Measurements from ENCODE around the gene PLXND1. TPM values are rescaled to one million over a fixed set of nuclear protein-coding genes. Genes with fewer than 3 reads are reported as not detected.
"Not testable (repeated sequence)": the region's sequence is repeated elsewhere in the genome, so short reads cannot be mapped to it uniquely, and the experiment has no call there.

PLXND1 gene
- total RNA-seq, 1 donor from 2014 or later: 108 TPM

DNA sequence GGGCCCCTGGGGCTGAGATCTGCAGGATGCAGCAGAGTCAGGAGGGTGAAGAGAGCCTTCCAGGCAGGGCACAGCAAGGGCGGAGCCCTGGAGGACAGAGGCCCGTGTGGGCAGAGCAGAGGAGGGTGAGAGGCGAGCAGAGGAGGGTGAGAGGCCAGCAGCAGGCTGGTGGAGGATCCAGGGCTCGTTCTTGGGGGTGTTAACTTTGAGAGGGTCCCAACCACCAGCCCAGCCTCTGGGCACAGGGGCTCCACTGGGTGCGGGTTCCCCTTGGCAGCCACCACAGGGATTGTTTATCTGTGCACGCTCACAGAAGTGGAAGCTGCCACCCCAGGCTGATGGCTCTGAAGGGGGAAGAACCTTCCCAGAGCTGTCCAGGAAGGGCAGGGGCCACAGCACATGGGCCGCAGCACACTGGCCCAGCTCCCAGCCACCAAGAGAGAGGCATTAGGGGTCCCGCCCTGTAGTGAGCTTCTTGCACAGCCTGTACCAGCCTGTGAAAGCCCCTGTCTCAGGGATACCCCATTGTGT, 9.3 kb upstream of the PLXND1 start:
- no peak for DNase-seq (ENCODE audit: low spot score)

GRCh38 chr3:129614927-129615363, 8.5 kb upstream of the PLXND1 start:
- no peak for DNase-seq (ENCODE audit: low spot score)

DNA sequence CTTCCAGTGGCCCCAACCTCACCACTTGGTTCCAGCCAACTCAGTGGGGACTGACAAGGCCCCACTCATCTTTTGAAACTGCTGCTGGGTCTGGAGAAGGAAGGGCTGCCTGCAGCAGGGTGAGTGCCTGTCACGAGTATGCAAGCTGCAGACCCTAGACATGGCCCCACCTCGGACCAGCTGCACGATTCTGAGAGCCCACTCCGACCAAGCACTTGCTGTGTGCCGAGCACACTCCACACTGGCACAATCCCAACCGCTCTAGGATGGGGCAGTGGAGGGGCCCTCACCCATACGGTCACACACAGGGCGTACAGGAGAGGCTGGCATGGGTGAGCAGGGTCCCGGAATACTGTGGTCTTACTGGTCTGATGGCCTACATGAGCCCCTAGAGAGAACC, 8.0 kb upstream of the PLXND1 start:
- DNase-seq (ENCODE audit: low spot score): no peak

- no peak for DNase-seq (ENCODE audit: low spot score)
Measured at GRCh38 chr3:129613367-129613740, 6.9 kb upstream of the PLXND1 start.

GRCh38 chr3:129612534-129613366, 6.3 kb upstream of the PLXND1 start:
- DNase-seq (ENCODE audit: low spot score): no peak

DNA sequence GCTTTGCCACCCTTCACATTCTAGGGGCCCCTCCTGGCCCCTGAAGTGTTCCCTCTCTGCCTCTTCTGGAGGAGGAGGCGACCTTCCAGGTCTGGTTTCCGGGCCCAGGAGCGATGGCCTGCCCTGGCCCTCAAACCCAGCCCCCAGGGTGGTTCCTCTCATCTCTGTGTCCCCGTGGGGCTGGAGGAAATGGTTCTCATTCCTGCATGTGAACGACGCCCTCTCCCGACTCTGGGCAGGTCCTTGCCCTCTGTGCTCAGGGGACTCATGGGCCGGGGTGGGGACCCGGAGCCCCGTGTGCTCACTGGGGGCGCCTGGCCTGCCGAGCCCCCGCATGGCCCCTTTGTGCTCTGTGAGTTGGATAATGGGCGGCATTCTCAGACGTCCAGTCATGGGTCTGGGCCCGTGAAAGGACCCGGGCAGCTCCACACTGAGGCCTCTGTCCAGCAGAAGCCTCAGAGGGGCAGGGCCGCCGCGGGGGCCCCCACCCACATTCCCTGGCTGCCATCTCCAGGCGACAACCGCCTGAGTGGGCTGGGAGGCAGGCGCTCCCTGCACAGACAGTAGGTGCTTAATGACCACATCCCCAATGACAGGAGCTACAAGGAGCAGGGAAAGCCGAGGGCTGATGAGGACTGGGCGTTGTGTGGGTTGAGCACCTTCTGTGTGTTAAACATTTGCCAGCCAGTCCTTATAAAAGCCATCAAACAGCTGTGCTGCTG, 5.5 kb upstream of the PLXND1 start:
- peak; percentile 70 for DNase-seq (ENCODE audit: low spot score)

DNA sequence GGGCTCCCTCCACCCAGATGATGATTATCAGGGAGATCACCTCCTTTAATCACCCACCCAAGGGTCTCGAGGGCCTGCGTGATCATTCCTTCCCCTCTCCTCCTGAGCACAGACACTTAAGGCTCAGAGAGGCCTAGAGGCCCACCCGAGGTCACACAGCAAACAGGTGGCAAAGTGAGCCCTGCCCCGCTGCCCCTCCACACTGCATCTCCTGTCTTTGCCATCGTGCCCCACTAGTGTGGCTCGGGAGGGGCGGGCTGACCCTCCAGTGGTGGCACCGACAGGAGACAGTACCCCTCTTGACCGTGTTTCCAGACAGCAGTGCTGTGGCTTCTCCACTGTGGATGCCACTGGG, 4.9 kb upstream of the PLXND1 start:
- DNase-seq (ENCODE audit: low spot score): no peak

- not testable (repeated sequence) for DNase-seq (ENCODE audit: low spot score)
Measured at GRCh38 chr3:129610794-129611445, 4.4 kb upstream of the PLXND1 start.

GRCh38 chr3:129610276-129610675, 3.8 kb upstream of the PLXND1 start:
- no peak for DNase-seq (ENCODE audit: low spot score)

DNA sequence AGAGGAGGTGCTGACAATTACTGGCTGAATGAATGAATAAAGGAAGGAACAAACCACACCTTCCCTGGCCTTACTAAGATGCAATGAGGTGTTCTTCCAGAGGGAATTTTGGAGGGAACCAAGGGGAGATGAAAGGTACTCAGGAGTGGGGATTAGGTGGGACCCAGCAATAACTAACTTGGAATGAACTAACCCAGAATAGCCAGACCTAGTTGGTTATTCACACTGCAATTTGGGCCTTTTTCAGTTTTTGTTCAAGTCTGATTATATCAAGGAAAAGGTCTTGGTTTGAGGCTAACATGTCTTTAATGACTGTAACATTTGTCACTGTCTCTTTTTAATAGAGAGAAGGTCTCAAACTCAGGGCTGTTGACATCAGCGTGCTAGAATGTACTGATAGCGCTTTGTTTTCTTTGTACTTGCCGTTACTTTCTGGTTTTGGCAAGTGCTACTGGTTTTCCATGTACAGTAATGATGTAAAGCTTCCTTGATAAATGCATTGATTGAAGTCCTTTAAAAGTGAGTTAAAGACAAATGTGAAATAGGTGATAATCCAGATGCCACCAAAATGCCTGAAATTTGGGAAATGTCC, 3.2 kb upstream of the PLXND1 start:
- DNase-seq (ENCODE audit: low spot score): no peak

- no peak for DNase-seq (ENCODE audit: low spot score)
Measured at GRCh38 chr3:129608936-129609590, 2.6 kb upstream of the PLXND1 start.

DNA sequence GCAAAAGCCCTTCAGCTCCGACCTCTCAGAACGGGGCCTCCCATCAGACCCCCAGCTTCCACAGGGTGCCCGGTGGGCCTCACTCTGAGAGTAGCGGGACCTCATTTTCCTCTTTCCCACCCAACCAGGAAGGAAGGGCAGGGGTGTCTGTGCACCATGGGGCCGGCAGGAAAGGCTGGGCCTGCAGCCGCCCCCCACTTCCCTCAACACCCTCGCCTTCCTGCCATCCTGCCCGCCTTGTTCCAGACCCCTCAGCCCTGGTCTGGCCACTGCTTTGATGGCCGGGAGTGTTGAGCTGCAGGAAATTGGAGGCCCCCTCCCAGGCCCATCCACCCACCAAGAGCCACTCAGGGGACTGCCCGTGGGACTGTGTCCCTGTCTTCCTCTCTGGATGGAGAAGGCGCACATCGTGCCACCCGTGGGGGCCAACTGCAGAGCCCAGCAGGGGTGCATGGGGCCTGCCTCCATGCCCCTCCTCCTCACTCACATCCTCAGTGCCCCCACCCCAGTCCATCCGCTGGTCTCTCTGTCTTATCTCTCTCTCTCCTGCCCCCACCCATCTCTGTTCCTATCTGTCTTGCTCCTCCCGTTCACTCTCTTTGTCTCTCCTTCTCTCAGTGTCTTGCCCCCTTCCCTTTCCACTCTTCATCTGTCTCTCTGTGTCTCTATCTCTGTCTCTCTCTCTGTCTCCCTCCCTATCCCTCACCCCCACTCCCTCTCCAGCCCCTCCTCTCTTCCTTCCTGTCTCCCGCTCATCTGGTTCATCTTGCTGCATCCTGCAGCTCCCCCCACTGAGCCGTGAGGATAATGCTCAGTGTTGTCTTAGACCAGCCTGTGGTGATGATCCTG, 1.8 kb upstream of the PLXND1 start:
- peak; percentile 86 for DNase-seq (ENCODE audit: low spot score)

DNA sequence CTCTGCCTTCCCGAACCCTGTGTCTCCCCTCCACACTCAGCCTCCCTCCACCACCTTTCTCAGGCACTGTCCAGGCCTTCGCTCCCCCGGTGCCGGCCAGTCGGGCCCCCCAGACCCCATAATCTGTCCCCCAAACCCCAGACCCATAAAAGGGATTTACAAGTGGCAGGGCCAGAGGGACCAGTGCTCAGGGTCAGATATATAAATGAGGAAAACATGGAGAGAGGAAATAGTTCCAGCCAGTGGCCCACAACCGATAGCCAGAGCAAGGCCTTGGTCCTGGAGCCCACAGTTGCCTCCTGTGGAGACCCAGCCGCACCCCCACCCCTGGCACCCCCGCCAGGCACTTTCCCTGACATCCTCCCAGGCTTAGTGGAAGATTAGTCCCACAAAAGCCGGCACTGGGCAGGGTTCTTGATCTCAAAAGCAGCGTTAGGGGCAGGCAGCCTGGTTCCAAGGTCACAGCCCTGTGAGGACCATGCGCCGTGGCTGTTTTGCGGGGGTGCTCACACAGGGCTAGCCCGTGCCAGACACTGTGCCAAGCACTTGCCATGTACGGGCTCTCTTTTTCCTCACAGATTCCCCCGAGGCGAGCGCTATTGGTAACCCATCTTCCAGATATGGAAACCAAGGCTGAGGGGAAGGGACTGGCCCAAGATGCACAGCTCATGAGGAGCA, 1.1 kb upstream of the PLXND1 start:
- DNase-seq (ENCODE audit: low spot score): no peak

- DNase-seq (ENCODE audit: low spot score): no peak
Measured at GRCh38 chr3:129605922-129606635, 397 bp downstream of the PLXND1 start.

DNA sequence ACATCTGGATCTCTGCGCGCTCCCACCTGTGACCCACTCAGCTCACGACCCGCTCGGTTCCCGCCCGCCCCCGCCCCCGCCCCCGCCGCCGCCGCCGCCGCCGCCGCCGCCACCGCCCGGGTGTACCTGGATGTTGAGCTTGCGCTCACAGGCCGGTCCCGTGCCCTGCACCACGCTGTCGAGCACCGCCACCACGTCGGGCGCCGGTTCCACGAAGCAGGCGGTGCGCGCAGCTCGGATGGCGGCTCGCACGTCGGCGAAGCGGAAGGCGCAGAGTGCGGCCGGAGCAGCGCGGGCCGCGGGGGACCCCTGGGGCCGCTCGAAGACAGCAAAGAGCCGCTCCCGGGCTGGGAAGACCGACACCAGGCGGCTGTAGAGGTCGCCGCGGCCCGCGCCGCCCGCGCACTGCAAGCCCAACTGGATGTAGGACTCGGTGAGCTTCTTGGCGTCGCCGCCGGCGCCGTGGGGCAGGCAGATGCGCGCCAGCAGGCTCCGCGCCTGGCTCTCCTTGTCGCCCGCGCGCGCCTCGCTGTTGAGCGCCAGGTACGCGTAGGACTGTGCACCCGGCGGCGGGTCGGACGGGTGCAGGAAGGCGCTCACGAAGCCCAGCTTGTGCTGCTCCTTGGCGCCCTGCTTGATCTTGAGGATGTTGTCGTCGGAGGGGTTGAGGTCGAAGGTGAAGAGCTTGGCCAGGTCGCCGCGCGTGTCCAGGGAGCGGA, 1.1 kb downstream of the PLXND1 start:
- DNase-seq (ENCODE audit: low spot score): no peak

DNA sequence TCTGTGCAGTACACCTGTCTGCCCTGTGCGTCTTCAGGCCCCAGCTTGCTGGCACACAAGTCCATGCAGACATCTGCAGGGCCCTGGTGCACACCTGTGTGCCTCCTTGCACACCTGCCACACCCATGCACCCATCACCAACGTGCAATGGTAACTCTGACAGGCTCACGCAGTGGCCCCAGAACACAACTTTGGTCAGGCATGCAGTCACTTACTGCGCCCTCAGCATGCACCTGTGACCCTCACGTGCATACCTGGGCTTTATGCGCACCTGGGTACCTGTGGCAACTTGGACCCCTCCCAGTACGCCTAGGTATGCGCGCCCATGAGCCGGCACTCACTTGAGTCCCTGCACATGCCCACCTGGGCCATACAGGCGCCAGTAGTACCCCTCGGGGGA, 1.7 kb downstream of the PLXND1 start:
- no peak for DNase-seq (ENCODE audit: low spot score)

DNA sequence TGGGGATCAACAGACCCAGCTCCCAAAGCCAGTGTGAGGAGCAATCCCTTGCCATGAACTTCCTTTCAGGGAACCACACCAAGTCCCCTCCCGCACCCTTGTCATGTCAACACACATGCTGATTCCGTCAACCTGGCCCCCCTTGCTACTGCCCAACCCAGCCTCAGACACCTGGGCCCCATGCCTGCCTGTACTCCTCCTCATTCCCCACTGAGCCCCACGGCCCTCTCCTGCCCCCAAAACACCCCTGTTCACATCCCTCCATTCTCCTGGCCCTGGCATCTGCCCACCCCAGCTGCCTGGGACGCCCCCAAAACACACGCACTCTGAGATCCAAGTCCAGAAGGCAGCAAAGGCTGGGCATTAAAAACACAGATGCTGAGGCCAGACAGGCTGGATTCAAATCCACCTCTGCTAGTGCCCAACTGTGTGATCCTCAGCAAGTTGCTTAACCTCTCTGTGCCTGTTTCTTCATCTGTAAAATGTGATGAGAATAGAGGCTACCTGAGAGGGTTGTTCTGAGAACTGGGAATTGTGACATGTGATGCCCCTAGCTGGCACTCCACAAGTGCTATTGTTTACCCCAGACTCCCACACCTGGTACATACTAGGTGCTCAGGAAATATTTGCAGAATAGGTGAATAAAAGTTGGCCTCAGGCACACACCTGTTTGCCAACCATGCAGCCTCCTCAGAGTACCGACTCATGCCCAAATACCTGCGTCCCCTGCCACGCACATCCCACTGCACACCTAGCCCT, 2.3 kb downstream of the PLXND1 start:
- DNase-seq (ENCODE audit: low spot score): no peak

DNA sequence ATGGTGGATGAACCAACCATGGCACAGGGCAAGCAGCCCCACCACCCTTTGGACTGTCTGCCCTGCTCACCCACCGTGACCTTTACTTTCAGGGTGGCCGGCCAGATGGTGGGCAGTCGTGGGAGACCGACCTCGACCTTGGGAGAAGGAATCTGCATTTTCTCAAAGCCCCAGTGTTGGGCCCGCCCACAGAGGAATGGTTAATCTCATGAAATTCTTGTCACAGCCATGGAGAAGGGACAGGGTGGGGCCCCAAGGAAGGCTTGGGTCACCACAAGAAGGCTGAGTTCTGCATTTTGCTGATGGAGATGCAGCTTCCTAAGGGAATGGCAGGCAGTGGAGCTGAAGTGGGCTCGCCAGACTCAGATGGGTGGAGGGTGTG, 2.9 kb downstream of the PLXND1 start:
- DNase-seq (ENCODE audit: low spot score): no peak
